ENCODE data around the gene SHC2.

- no peak for TF ChIP-seq POLR2AphosphoS5 (IDR thresholded peaks at IDR 0.05; ENCODE audit: borderline replicate concordance, low read depth, low read length)
- no peak for TF ChIP-seq EZH2 (IDR thresholded peaks at IDR 0.05)
- no peak for TF ChIP-seq FOXP2 (optimal IDR thresholded peaks at IDR 0.05; ENCODE audit: control extremely low read depth, extremely low read length, insufficient read depth)
Observed at GRCh38 chr19:470701-471100, 9.9 kb upstream of the SHC2 start.

All from SK-N-MC (cell line).